Measurements from ENCODE around the gene RBBP5. TPM values are rescaled to one million over a fixed set of nuclear protein-coding genes. Genes with fewer than 3 reads are reported as not detected.

Gene RBBP5
- total RNA-seq, 4 donors from 2014 or later, result 7.0 to 36.7 (median 12.2) TPM

GRCh38 chr1:205068457-205069040 lies 53.2 kb downstream of the RBBP5 start:
- H3K4me1 ChIP-seq, result peaks cover 0 to 5% (median 0%) of the 10 kb centered on the region in 3 donors
- TF ChIP-seq POLR2A (IDR thresholded peaks at IDR 0.05), result no peak
- no peak for TF ChIP-seq CTCF (IDR thresholded peaks at IDR 0.05)
- DNase-seq, result no peak
- 21 to 41% methylated on average over 2 of the region's 2 CpGs for WGBS, 2 donors
- no peaks in the 10 kb centered on the region for H3K9me3 ChIP-seq
- no peaks in the 10 kb centered on the region for H3K36me3 ChIP-seq
- intact Hi-C loops (cut with DNase I), result no loop called here
- H3K27me3 ChIP-seq, result no peaks in the 10 kb centered on the region
- H3K27ac ChIP-seq, result no peak overlapping the region
- no peak overlapping the region for H3K4me3 ChIP-seq

- DNase-seq, result no peak
- no peak overlapping the region for H3K27ac ChIP-seq
- H3K27me3 ChIP-seq, result no peaks in the 10 kb centered on the region
- no peaks in the 10 kb centered on the region for H3K9me3 ChIP-seq
- H3K36me3 ChIP-seq, result no peaks in the 10 kb centered on the region
- no peak for TF ChIP-seq POLR2A (IDR thresholded peaks at IDR 0.05)
- TF ChIP-seq CTCF (IDR thresholded peaks at IDR 0.05), result no peak
- H3K4me3 ChIP-seq, result no peak overlapping the region
- 74 to 90% methylated on average over 4 of the region's 4 CpGs for WGBS, 2 donors
- H3K4me1 ChIP-seq, result no peaks in the 10 kb centered on the region
- intact Hi-C loops (cut with DNase I), result no loop called here
Observed at GRCh38 chr1:205068001-205068400, 53.8 kb downstream of the RBBP5 start.

GRCh38 chr1:205067031-205067430 lies 54.7 kb downstream of the RBBP5 start:
- intact Hi-C loops (cut with DNase I), result no loop called here
- no peak for DNase-seq

GRCh38 chr1:205066141-205066818 lies 55.5 kb downstream of the RBBP5 start:
- TF ChIP-seq POLR2A (IDR thresholded peaks at IDR 0.05) (no peak), CTCF (IDR thresholded peaks at IDR 0.05) (no peak)
- no peak for DNase-seq
- intact Hi-C loops (cut with DNase I), result no loop called here
- no peaks in the 10 kb centered on the region for H3K36me3 ChIP-seq
- H3K27me3 ChIP-seq, result peaks cover 0 to 8% (median 0%) of the 10 kb centered on the region in 4 donors
- H3K27ac ChIP-seq, result no peak overlapping the region
- no peaks in the 10 kb centered on the region for H3K9me3 ChIP-seq
- no peak overlapping the region for H3K4me3 ChIP-seq
- WGBS, 2 donors, result 66 to 85% methylated on average over 3 to 6 of the region's 13 CpGs
- peaks cover 0 to 7% (median 4%) of the 10 kb centered on the region in 3 donors for H3K4me1 ChIP-seq

More at GRCh38 chr1:205067031-205067430, 54.7 kb downstream of the RBBP5 start:
- TF ChIP-seq POLR2A (IDR thresholded peaks at IDR 0.05) (no peak), CTCF (IDR thresholded peaks at IDR 0.05) (no peak)
- no peak overlapping the region for H3K4me3 ChIP-seq
- no peaks in the 10 kb centered on the region for H3K4me1 ChIP-seq
- H3K27ac ChIP-seq, result no peak overlapping the region
- H3K27me3 ChIP-seq, result peaks cover 0 to 6% (median 0%) of the 10 kb centered on the region in 4 donors
- H3K36me3 ChIP-seq, result no peaks in the 10 kb centered on the region
- 84 to 92% methylated on average over 5 to 6 of the region's 6 CpGs for WGBS, 2 donors
- H3K9me3 ChIP-seq, result no peaks in the 10 kb centered on the region

GRCh38 chr1:205065666-205066065 lies 56.1 kb downstream of the RBBP5 start:
- Histone ChIP-seq H3K4me3 (no peak overlapping the region), H3K36me3 (no peaks in the 10 kb centered on the region), H3K27me3 (peaks cover 0 to 8% (median 0%) of the 10 kb centered on the region in 4 donors), H3K4me1 (peaks cover 0 to 7% (median 4%) of the 10 kb centered on the region in 3 donors), H3K9me3 (no peaks in the 10 kb centered on the region), H3K27ac (no peak overlapping the region)
- intact Hi-C loops (cut with DNase I), result no loop called here
- 87 to 90% methylated on average over 5 to 12 of the region's 14 CpGs for WGBS, 2 donors
- TF ChIP-seq CTCF (IDR thresholded peaks at IDR 0.05) (no peak), POLR2A (IDR thresholded peaks at IDR 0.05) (no peak)
- no peak for DNase-seq
